Hepatocyte (in vitro differentiated cells): Measurements from ENCODE around the gene VWA3A.

ENCODE experiments used
- EZH2 ChIP-seq: fragments of 200-600 bp; sonication (generic); IDR thresholded peaks from 2 replicates; pipeline ENCODE4 v1.6.1; 2016; ENCODE audit warnings: antibody characterized with exemption, mild to moderate bottlenecking, borderline replicate concordance
- EZH2phosphoT487 ChIP-seq: fragments of 200-600 bp; sonication (generic); IDR thresholded peaks from one replicate; pipeline ENCODE4 v1.6.1; 2018; ENCODE audit warnings: antibody characterized with exemption, mild to moderate bottlenecking, low read depth, moderate library complexity; ENCODE audit not compliant: unreplicated experiment, severe bottlenecking
- TF ChIP-seq, protein P1 (sequence below): fragments of 200-600 bp; sonication (generic); IDR thresholded peaks from 2 replicates; pipeline ENCODE4 v1.5.1; 2016; ENCODE audit warnings: antibody characterized with exemption, mild to moderate bottlenecking; ENCODE audit not compliant: poor library complexity

DNA sequence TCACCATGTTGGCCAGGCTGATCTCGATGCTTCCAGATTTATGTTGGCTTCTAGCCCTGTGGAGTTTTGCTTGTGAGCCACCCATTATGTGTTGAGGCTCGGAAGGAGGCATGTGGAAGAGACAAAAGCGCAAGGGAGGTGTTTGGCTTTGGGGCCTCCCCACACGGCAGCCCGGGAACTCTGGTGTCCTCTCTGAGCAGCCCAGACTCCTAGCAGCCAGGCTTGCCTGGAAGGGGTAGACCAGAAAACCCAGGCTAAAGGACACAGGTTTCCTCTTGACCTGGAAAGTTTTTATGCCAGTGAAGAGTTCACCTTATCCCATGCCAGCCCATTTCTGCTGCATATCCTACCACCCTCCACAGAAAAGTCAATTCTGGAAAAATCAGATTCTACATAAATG lies 91.0 kb downstream of the VWA3A start:
- TF ChIP-seq, protein P1, sequence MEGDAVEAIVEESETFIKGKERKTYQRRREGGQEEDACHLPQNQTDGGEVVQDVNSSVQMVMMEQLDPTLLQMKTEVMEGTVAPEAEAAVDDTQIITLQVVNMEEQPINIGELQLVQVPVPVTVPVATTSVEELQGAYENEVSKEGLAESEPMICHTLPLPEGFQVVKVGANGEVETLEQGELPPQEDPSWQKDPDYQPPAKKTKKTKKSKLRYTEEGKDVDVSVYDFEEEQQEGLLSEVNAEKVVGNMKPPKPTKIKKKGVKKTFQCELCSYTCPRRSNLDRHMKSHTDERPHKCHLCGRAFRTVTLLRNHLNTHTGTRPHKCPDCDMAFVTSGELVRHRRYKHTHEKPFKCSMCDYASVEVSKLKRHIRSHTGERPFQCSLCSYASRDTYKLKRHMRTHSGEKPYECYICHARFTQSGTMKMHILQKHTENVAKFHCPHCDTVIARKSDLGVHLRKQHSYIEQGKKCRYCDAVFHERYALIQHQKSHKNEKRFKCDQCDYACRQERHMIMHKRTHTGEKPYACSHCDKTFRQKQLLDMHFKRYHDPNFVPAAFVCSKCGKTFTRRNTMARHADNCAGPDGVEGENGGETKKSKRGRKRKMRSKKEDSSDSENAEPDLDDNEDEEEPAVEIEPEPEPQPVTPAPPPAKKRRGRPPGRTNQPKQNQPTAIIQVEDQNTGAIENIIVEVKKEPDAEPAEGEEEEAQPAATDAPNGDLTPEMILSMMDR, result no peak
- TF ChIP-seq EZH2 (no peak), EZH2phosphoT487 (no peak)
